Measurements from ENCODE around the gene M1AP. TPM values are rescaled to one million over a fixed set of nuclear protein-coding genes. Genes with fewer than 3 reads are reported as not detected.

M1AP gene
- total RNA-seq, 4 donors from 2014 or later = 0.38 to 2.7 (median 0.52) TPM; not detected in 1

- intact Hi-C loops (cut with DNase I; ENCODE audit: low total_unique reads) = no loop called here
- WGBS, 2 donors = 47 to 56% methylated on average over 3 of the region's 3 CpGs
- TF ChIP-seq, protein P1, sequence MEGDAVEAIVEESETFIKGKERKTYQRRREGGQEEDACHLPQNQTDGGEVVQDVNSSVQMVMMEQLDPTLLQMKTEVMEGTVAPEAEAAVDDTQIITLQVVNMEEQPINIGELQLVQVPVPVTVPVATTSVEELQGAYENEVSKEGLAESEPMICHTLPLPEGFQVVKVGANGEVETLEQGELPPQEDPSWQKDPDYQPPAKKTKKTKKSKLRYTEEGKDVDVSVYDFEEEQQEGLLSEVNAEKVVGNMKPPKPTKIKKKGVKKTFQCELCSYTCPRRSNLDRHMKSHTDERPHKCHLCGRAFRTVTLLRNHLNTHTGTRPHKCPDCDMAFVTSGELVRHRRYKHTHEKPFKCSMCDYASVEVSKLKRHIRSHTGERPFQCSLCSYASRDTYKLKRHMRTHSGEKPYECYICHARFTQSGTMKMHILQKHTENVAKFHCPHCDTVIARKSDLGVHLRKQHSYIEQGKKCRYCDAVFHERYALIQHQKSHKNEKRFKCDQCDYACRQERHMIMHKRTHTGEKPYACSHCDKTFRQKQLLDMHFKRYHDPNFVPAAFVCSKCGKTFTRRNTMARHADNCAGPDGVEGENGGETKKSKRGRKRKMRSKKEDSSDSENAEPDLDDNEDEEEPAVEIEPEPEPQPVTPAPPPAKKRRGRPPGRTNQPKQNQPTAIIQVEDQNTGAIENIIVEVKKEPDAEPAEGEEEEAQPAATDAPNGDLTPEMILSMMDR (IDR thresholded peaks at IDR 0.05) = no peak
- no peak for TF ChIP-seq POLR2A (IDR thresholded peaks at IDR 0.05)
- no peak for DNase-seq (ENCODE audit: low spot score in 2 of 2)
- no peak overlapping the region for H3K4me3 ChIP-seq (ENCODE audit: low read depth, poor library complexity, severe bottlenecking)
These were observed 48.5 kb downstream of the M1AP start for GRCh38 chr2:74599676-74600075.

- intact Hi-C loops (cut with DNase I; ENCODE audit: low total_unique reads) = no loop called here
- no peak for TF ChIP-seq POLR2A (IDR thresholded peaks at IDR 0.05)
- TF ChIP-seq, protein P1 (IDR thresholded peaks at IDR 0.05) = no peak
- WGBS, 2 donors = 36 to 43% methylated on average over 1 of the region's 1 CpG
- H3K4me3 ChIP-seq (ENCODE audit: low read depth, poor library complexity, severe bottlenecking) = no peak overlapping the region
- DNase-seq (ENCODE audit: low spot score in 2 of 2) = no peak
These were observed 50.7 kb downstream of the M1AP start for GRCh38 chr2:74597410-74597809.

- intact Hi-C loops (cut with DNase I; ENCODE audit: low total_unique reads) = no loop called here
- 79 to 82% methylated on average over 1 of the region's 1 CpG for WGBS, 2 donors
- no peak overlapping the region for H3K4me3 ChIP-seq (ENCODE audit: low read depth, poor library complexity, severe bottlenecking)
- TF ChIP-seq POLR2A (IDR thresholded peaks at IDR 0.05) = no peak
- TF ChIP-seq, protein P1 (IDR thresholded peaks at IDR 0.05) = no peak
- DNase-seq (ENCODE audit: low spot score in 2 of 2) = no peak
These were observed 51.5 kb downstream of the M1AP start for GRCh38 chr2:74596584-74596983.

DNA sequence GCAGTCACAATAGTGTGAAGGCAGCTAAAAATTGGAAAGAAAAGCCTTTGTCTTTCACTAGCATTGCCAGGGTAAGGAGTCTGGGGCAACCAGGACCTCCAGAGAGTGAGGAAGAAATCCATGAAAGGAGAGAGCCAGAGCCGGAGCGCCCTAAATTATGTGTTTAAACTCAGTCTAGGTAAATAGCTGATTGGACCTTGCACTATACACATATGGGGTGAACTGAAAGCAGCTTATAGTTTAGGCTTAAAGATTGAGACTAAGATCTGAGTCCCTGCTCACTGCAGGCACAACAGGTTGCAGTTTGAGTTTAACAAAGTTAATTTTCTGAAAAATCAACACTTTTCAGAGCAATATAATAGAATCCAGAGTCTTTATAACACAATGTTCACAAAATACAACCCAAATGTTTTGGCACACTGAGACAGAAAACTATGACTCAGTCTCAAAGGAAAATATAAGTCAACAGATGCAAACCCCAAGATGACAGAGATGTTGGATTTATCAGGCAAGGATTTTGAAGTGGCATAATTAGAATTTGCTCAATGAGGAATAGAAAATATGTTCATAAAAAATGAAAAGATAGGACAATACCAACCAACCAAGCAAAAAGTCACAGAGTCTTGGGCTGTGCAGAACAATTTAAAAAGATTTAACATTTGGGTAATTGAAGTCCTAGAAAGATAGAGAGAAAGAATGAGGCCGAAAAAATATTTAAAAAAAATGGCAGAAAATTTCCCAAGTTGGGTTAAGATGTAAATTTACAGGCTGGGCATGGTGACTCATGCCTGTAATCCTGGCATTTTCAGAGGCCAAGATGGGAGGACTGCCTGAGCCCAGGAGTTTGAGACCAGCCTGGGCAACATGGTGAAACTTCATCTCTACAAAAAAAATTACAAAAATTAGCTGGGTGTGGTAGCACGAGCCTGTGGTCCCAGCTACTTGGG, 54.0 kb downstream of the M1AP start:
- intact Hi-C loops (cut with DNase I; ENCODE audit: low total_unique reads) = no loop called here
- TF ChIP-seq POLR2A (IDR thresholded peaks at IDR 0.05) = no peak
- TF ChIP-seq, protein P1 (IDR thresholded peaks at IDR 0.05) = no peak
- DNase-seq (ENCODE audit: low spot score in 2 of 2) = no peak
- no peak overlapping the region for H3K4me3 ChIP-seq (ENCODE audit: low read depth, poor library complexity, severe bottlenecking)
- WGBS, 2 donors = 78 to 86% methylated on average over 4 of the region's 4 CpGs

GRCh38 chr2:74588664-74589063, 59.5 kb downstream of the M1AP start:
- no peak overlapping the region for H3K4me3 ChIP-seq (ENCODE audit: low read depth, poor library complexity, severe bottlenecking)
- intact Hi-C loops (cut with DNase I; ENCODE audit: low total_unique reads) = loop anchor here (5.0 kb wide), 1 partner anchor 106 kb away; the partner anchor contains the start of genes CCDC142 and TTC31
- DNase-seq (ENCODE audit: low spot score in 2 of 2) = no peak
- no peak for TF ChIP-seq POLR2A (IDR thresholded peaks at IDR 0.05)
- TF ChIP-seq, protein P1 (IDR thresholded peaks at IDR 0.05) = no peak
- 48 to 70% methylated on average over 2 of the region's 2 CpGs for WGBS, 2 donors

All from lower leg skin (tissue), 4 donors.